ENCODE measurements around the gene FAM184A. TPM values are rescaled to one million over a fixed set of nuclear protein-coding genes. Genes with fewer than 3 reads are reported as not detected.

FAM184A gene
- total and polyA plus RNA-seq, 2 donors, result 1.4 to 3.3 TPM

Other genes with a start within 250 kb of the FAM184A start
- gene ASF1A, start 184.5 kb downstream of the FAM184A start, total RNA-seq, result 41.4 TPM
- 39.8 TPM for gene ASF1A, start 184.5 kb downstream of the FAM184A start, polyA plus RNA-seq
- 12.2 TPM for gene MCM9, start 143.5 kb downstream of the FAM184A start, total RNA-seq
- gene MCM9, start 143.5 kb downstream of the FAM184A start, polyA plus RNA-seq, result 7.6 TPM